ENCODE measurements around the gene TTC32.
A peak's percentile ranks its signal among the peaks of the same experiment; 100 is the strongest.

The TTC32 gene

GRCh38 chr2:19876751-19877150 is 25.0 kb downstream of the TTC32 start:
- no peak for DNase-seq (ENCODE audit: low read depth)

GRCh38 chr2:19875280-19875679 is 26.5 kb downstream of the TTC32 start:
- DNase-seq (ENCODE audit: low read depth) = no peak

- DNase-seq (ENCODE audit: low read depth) = no peak
Measured at GRCh38 chr2:19874726-19875125, 27.1 kb downstream of the TTC32 start.

DNA sequence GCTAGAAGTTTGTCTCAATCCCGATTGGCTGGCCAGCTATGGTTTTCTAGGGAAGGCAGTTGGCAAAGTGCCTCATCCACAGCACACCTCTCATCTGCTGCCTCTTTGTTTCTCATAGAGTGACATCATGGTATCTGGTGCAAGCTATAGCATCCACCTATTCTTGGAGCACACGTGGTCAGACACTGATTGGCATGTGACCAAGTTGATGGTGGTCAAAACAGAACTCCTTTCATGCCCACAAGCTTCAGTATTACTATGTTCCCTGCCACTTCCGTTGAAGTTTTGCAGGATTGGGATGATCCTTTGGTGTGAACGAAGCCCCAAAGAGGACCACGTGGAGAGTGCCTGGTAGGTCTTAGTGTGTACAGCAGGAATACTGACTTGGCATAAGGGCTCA is 28.8 kb downstream of the TTC32 start:
- no peak for DNase-seq (ENCODE audit: low read depth)

DNA sequence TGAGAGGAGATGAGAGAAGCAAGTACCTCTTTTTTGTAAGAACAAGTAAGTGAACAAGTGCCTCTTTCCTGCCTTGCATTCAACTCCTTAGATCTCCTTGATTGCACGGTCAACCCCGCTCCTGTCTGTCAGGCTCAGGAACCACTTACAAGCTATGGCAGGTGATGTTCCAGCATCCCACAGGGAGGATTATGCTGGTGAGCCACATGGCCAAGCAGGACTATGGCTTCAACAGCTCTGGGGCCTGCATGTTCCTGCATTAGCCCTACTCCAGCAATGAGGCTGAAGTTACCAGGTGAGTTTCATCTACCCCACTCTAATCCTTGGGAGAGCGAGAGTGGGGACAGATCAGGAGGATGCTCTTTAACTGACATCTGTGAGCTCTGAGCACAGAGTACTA is 29.5 kb downstream of the TTC32 start:
- DNase-seq (ENCODE audit: low read depth) = no peak

GRCh38 chr2:19871836-19872235 is 29.9 kb downstream of the TTC32 start:
- no peak for DNase-seq (ENCODE audit: low read depth)

DNA sequence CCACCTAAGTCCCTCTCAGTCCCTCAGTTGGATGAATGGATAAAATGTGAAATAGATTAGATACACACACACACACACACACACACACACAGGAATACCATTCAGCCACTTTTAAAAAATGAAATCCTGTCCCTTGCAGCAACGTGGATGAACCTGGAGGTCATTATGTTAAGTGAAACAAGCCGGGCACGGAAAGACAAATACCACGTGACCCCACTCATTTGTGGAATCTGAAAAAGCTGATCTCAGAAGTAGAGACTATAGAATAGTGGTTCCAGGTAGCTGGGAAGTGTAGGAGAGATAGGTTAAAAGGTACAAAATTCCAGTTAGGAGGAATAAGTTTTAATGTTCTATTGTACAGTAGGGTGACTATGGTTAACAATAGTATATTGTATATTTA is 31.0 kb downstream of the TTC32 start:
- no peak for DNase-seq (ENCODE audit: low read depth)

DNA sequence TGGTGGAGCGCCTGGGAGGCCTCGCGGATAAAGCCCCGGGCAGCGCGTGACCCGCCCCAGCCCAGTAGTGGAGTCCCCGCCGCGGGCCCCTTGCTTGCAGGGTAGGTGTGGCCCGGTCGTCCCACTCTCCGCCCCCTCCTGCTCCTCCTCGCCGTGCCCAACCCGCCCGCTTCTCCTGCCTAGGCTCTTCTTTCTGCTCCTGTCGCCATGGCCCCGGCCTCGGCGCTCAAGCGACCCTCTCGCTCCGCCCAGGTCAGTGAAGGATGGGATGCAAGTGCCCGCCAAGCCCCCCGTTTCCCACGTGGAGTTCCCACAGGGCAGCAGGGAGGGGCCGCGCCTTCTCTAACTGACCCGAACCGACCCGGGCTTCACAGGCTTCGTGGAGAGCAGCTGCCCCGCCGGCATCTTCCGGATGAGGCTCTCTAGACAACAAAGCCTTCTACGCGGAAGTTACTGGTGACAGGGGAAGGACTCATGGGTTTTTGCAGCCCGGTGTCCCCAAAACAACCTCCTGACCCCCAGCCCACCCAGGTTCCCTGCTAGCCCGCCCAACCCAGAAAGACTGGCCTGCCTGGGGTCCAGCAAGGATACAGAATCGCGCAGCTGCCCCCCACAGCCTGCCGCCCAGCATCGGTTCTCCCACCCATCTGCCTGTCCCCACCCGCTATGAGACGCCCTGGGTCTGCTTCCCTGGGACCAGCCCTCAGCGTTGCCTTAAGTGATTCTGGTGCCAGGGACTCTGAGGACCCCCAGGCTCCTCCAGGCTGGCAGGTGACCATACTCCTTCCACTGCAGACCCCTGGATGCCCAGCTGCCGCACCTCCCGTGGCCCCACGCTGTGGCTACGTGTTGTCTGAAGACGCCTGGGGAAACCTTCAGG is 32.8 kb downstream of the TTC32 start:
- DNase-seq (ENCODE audit: low read depth) = no peak

DNA sequence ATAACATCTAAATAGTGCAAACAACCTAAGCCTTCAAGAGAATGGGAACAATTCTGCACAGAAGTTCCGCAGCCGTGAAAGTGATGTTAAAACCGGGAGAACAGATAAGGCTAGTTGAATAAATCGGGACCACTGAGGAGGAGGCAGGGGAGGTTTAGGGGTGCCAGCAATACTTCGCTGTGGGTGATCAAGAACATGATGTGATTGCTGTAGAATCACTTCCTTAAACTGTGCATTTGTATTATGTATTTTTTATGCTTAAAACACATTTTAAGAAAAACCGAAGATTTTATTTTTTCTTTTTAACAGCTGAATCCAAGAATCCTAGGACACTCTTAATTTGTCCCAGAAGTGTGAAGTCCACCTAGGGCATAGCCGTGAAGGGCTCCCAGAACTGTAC is 33.6 kb downstream of the TTC32 start:
- DNase-seq (ENCODE audit: low read depth) = no peak

DNA sequence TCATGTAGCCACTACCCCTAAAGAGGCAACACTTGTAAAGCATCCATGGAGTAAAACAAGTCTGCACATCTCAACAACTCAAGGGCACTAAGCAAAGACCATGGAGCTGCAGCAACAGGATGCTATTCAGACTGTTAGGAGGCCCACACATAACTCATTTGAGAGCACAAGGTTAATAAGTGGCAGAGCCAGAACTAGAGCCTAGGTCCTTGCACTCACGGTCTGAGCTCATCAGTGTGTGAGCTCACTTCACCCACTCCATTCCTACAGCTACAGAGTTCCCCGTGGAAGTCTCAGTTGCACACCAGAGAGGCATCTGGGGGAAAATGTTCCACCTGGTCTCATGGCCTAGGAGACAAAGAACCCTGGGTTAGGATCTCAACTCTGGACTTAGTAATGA is 35.0 kb downstream of the TTC32 start:
- no peak for DNase-seq (ENCODE audit: low read depth)

DNA sequence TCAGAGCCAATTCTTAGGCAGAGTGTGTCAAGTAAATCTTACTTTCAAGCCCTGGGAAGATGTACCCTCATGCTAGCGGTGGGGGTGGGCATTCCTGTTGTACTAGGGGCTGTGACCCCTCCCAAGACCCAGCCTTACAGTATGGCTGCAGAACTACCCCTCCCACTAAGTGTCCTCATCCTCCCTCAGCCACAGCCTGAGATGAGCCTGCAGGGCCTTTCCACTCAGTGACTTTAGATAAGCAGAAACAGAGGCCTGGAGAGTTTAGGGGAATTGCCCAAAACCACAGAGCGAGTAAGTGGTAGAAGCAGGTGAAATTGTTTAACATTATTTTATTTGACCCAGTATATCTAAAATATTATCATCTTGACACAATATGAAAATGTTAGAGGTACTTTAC is 36.6 kb downstream of the TTC32 start:
- no peak for DNase-seq (ENCODE audit: low read depth)

GRCh38 chr2:19864381-19864780 is 37.4 kb downstream of the TTC32 start:
- no peak for DNase-seq (ENCODE audit: low read depth)

DNA sequence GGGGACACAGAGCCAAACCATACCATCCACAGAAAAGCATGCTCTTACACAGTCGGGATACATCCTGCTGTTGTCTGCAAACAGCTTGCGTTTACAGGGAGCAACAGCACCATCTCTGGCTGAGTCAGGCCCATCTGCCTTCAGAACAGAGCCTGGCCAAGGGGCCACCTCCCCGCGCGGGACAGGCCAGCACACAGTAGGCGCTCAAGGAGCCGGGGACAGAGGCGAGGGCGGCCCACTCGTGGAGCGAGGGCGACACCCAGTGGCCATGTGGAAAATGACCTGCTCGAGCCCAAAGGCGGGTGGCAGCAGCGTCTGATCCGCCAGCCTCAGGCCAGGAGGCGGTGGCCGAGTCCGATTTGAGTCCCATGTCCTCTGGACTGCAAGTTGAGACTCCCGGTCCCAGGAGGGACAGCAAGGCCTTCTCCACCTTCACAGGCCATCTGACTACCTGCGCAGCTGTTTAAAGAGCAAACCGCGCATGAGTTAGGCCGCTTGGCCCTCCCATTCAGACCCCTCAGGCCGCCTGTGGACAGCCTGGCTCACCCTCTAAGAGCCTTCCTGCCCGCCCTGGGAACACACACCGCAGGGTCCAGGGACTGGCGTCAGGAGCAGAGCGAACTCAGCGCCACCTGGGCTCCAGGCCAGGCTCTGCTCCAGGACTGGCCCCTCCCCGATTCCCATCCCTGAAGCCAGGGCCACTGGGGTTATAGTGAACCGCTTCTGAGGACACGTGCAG is 38.3 kb downstream of the TTC32 start:
- DNase-seq (ENCODE audit: low read depth) = peak; percentile 37

- DNase-seq (ENCODE audit: low read depth) = no peak
Measured at GRCh38 chr2:19861813-19862212, 40.0 kb downstream of the TTC32 start.

GRCh38 chr2:19860022-19860421 is 41.8 kb downstream of the TTC32 start:
- DNase-seq (ENCODE audit: low read depth) = no peak

GRCh38 chr2:19859565-19859964 is 42.2 kb downstream of the TTC32 start:
- DNase-seq (ENCODE audit: low read depth) = no peak

- no peak for DNase-seq (ENCODE audit: low read depth)
Measured at GRCh38 chr2:19857806-19858205, 44.0 kb downstream of the TTC32 start.

DNA sequence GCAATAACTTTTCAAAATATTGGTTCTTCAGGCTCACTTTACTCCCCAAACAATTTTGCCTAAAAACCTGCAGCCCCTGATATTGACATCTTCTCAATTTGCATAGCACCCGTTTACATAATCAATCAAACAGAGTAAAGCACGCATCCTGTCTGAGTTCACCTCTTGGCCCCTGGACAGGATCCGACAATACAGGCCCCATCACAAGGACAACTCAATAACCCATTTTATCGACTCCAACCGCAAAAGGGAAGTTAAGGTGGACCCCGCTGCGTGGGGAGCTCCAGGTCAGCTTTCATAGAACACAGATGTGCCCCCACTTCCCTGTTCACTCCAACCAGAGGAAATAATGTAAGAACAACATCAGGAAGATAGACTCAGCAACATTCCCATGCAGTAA is 44.7 kb downstream of the TTC32 start:
- no peak for DNase-seq (ENCODE audit: low read depth)

GRCh38 chr2:19855542-19856431 is 46.0 kb downstream of the TTC32 start:
- no peak for DNase-seq (ENCODE audit: low read depth)

DNA sequence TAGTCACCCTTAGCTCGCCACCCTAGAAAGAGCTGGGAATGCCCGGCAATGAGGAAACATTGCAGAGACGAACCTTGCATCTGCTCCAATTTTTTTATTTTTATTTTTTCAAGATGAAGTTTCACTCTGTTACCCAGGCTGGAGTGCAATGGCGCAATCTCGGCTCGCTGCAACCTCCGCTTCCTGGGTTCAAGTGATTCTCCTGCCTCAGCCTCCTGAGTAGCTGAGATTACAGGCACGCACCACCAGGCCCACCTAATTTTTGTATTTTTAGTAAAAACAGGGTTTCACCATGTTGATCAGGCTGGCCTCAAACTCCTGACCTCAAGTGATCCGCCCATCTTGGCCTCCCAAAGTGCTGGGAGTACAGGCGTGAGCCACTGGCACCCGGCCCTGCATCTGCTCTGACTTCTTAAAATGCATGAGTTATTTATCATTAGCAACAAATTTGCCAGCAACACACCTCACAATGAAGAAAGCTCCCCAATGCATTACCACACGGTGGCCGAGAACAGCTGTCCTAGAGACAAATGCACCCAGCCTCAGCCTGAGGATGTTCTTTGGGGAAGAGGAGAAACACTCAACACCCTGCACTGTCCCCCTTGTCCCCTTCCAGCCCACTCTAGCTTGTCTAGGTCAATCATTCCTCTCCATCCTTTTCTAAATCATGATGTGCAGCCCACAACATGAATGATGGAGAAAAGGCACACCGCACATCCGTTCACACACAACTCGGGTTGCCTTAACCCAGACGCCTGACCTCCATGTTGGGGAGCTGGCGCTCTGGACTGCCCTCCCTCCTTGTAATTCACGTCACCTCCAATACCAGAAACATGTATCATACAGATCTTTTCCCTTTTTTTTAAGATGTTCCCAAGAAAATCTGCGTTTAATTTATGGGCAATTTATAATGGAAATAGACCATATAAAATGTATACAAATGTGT is 46.9 kb downstream of the TTC32 start:
- DNase-seq (ENCODE audit: low read depth) = no peak

DNA sequence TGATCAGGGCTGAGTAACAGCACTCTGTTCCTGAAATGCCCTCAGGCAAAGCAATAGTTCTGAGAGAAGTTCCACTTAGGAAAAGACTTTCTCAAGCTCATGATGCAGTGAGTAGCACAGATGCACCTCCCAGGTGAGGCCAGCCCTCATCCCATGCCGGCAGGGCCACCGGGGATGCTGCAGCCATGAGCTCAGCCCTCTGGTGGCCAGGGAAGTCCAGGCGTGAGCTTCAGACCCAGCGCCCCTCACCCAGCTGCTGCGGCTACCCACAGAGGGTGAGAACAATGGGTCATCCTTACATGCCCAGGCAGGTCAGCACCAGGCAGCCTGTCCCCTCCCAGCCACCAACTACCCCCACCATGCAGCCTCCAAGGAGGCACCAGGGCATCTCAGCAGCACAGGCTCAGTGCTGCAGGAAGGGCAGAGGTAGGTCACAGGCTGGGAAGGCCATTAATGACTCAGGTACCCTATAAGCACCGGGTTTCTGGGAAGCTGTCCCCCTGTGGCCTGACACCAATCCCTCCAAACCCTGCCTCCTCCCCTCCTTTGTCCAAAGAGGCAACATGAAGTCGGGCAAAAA is 50.6 kb downstream of the TTC32 start:
- DNase-seq (ENCODE audit: low read depth) = no peak

Measured in fibroblast of the conjunctiva (primary cell).